SHP77 (cell line): ENCODE measurements around the gene DIP2B.

Experiments used
- DNase-seq, 2 experiments: peaks; one replicate each; lab custom pipeline; 2025; lab: John Stamatoyannopoulos, UW

Gene DIP2B

GRCh38 chr12:50725011-50725942 is 220.5 kb downstream of the DIP2B start:
- no peak for DNase-seq

GRCh38 chr12:50727466-50727865 is 222.7 kb downstream of the DIP2B start:
- DNase-seq = no peak

- DNase-seq = no peak
These were observed 223.6 kb downstream of the DIP2B start for GRCh38 chr12:50728417-50728816.

GRCh38 chr12:50728841-50729240 is 224.1 kb downstream of the DIP2B start:
- no peak for DNase-seq

GRCh38 chr12:50732591-50732990 is 227.8 kb downstream of the DIP2B start:
- no peak for DNase-seq

GRCh38 chr12:50733706-50734105 is 228.9 kb downstream of the DIP2B start:
- DNase-seq = no peak

- DNase-seq = peak; percentile 25 to 29
These were observed 229.9 kb downstream of the DIP2B start for GRCh38 chr12:50734409-50735263.

- no peak for DNase-seq
These were observed 234.8 kb downstream of the DIP2B start for GRCh38 chr12:50739611-50740010.

GRCh38 chr12:50740307-50740706 is 235.5 kb downstream of the DIP2B start:
- no peak for DNase-seq

- no peak for DNase-seq
These were observed 238.0 kb downstream of the DIP2B start for GRCh38 chr12:50742776-50743175.

GRCh38 chr12:50745861-50746260 is 241.1 kb downstream of the DIP2B start:
- no peak for DNase-seq

- DNase-seq = no peak
These were observed 241.6 kb downstream of the DIP2B start for GRCh38 chr12:50746431-50746830.

GRCh38 chr12:50747817-50748216 is 243.0 kb downstream of the DIP2B start:
- no peak for DNase-seq

GRCh38 chr12:50749459-50749882 is 244.7 kb downstream of the DIP2B start:
- no peak for DNase-seq

- DNase-seq = no peak
These were observed 245.6 kb downstream of the DIP2B start for GRCh38 chr12:50750366-50750765.

- no peak for DNase-seq
These were observed 247.3 kb downstream of the DIP2B start for GRCh38 chr12:50751948-50752721.

- DNase-seq = no peak
These were observed 248.5 kb downstream of the DIP2B start for GRCh38 chr12:50753232-50753769.

GRCh38 chr12:50763639-50764285 is 259.0 kb downstream of the DIP2B start, which contains the start of gene ATF1:
Gene ATF1 (plus strand): TSS chr12:50764101. CDS start chr12:50780146, 16,045 bp downstream.
- peak; percentile 73 to 88 for DNase-seq

- DNase-seq = peak; percentile 58 to 62
These were observed 259.7 kb downstream of the DIP2B start for GRCh38 chr12:50764286-50765094.
